H1 (cell line): ENCODE results near the gene BPGM.
"Not testable (repeated sequence)": the region's sequence is repeated elsewhere in the genome, so short reads cannot be mapped to it uniquely, and the experiment has no call there.

Experiments used
- CHD2 ChIP-seq: IDR thresholded peaks from 2 replicates; pipeline ENCODE4 v1.6.1; 2012; ENCODE audit warnings: low read length, improper control_type of control experiment
- EP300 ChIP-seq, 2 experiments: IDR thresholded peaks; 1 replicate in 1 of 2; 2 replicates in 1 of 2; pipeline ENCODE4 v1.6.1; 2011 to 2012; ENCODE audit warnings: low read depth in 2 of 2, low read length in 2 of 2, mild to moderate bottlenecking in 2 of 2, borderline replicate concordance in 1 of 2, inconsistent platforms in 1 of 2, moderate library complexity in 1 of 2
- FOSL1 ChIP-seq: IDR thresholded peaks from 2 replicates; pipeline ENCODE4 v1.6.1; 2011; ENCODE audit warnings: mild to moderate bottlenecking, low read depth, low read length, moderate library complexity; ENCODE audit not compliant: insufficient read depth
- GABPA ChIP-seq: IDR thresholded peaks from 2 replicates; pipeline ENCODE4 v1.6.1; 2011; ENCODE audit warnings: mild to moderate bottlenecking, low read length, moderate library complexity, borderline replicate concordance; ENCODE audit not compliant: insufficient read depth
- PHF8 ChIP-seq: fragments of 200-600 bp; sonication (generic); conservative IDR thresholded peaks from 2 replicates; pipeline ENCODE4 v1.7.1; 2012; ENCODE audit warnings: low read depth, mild to moderate bottlenecking, inconsistent platforms, low read length, moderate library complexity
- POLR2AphosphoS5 ChIP-seq: IDR thresholded peaks from 2 replicates; pipeline ENCODE4 v1.6.1; 2011; ENCODE audit warnings: low read depth, low read length
- TF ChIP-seq, protein P1 (sequence below): IDR thresholded peaks from 2 replicates; pipeline ENCODE4 v1.6.1; 2011; ENCODE audit warnings: low read depth, mild to moderate bottlenecking, low read length; ENCODE audit not compliant: insufficient read depth
- TF ChIP-seq, protein P2 (sequence below): IDR thresholded peaks from 2 replicates; pipeline ENCODE4 v1.6.1; 2011; ENCODE audit warnings: low read length, improper control_type of control experiment
- TF ChIP-seq, protein P3 (sequence below), 3 experiments: IDR thresholded peaks; 1 replicate in 2 of 3; 2 replicates in 1 of 3; pipeline versions ENCODE4 v1.5.1 to v1.6.1; 2011; ENCODE audit warnings: low read length in 3 of 3, mild to moderate bottlenecking in 3 of 3, inconsistent platforms in 2 of 3, low read depth in 1 of 3, moderate library complexity in 1 of 3; ENCODE audit not compliant: insufficient read depth in 1 of 3; ENCODE audit errors: control extremely low read depth in 1 of 3
- TF ChIP-seq, protein P4 (sequence below): IDR thresholded peaks from 2 replicates; pipeline ENCODE4 v1.6.1; 2012; ENCODE audit warnings: inconsistent platforms

DNA sequence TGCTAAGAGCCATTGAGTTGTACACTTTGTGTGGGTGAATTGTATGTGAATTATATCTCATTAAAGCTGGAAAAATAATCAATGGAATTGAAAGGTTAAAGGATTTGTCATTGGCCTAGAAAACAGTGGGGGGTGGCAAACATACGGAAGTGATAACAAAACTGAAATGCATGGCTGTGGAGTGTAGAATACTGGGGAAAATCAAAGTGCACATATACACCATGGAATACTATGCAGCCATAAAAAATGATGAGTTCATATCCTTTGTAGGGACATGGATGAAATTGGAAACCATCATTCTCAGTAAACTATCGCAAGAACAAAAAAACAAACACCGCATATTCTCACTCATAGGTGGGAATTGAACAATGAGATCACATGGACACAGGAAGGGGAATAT is 18.4 kb downstream of the BPGM start:
- TF ChIP-seq, protein P1, sequence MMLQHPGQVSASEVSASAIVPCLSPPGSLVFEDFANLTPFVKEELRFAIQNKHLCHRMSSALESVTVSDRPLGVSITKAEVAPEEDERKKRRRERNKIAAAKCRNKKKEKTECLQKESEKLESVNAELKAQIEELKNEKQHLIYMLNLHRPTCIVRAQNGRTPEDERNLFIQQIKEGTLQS = not testable (repeated sequence)
- TF ChIP-seq, protein P2, sequence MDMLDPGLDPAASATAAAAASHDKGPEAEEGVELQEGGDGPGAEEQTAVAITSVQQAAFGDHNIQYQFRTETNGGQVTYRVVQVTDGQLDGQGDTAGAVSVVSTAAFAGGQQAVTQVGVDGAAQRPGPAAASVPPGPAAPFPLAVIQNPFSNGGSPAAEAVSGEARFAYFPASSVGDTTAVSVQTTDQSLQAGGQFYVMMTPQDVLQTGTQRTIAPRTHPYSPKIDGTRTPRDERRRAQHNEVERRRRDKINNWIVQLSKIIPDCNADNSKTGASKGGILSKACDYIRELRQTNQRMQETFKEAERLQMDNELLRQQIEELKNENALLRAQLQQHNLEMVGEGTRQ = not testable (repeated sequence)
- TF ChIP-seq, protein P3, sequence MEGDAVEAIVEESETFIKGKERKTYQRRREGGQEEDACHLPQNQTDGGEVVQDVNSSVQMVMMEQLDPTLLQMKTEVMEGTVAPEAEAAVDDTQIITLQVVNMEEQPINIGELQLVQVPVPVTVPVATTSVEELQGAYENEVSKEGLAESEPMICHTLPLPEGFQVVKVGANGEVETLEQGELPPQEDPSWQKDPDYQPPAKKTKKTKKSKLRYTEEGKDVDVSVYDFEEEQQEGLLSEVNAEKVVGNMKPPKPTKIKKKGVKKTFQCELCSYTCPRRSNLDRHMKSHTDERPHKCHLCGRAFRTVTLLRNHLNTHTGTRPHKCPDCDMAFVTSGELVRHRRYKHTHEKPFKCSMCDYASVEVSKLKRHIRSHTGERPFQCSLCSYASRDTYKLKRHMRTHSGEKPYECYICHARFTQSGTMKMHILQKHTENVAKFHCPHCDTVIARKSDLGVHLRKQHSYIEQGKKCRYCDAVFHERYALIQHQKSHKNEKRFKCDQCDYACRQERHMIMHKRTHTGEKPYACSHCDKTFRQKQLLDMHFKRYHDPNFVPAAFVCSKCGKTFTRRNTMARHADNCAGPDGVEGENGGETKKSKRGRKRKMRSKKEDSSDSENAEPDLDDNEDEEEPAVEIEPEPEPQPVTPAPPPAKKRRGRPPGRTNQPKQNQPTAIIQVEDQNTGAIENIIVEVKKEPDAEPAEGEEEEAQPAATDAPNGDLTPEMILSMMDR (IDR thresholded peaks at IDR 0.05; ENCODE audit: control extremely low read depth in 1 of 3, insufficient read depth in 1 of 3, low read depth in 1 of 3, low read length in 3 of 3) = not testable (repeated sequence)
- not testable (repeated sequence) for TF ChIP-seq EP300 (IDR thresholded peaks at IDR 0.05; ENCODE audit: borderline replicate concordance in 1 of 2, low read depth in 2 of 2, low read length in 2 of 2); CHD2; FOSL1; GABPA; POLR2AphosphoS5; PHF8
- TF ChIP-seq, protein P4, sequence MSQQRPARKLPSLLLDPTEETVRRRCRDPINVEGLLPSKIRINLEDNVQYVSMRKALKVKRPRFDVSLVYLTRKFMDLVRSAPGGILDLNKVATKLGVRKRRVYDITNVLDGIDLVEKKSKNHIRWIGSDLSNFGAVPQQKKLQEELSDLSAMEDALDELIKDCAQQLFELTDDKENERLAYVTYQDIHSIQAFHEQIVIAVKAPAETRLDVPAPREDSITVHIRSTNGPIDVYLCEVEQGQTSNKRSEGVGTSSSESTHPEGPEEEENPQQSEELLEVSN = not testable (repeated sequence)
